GM18498 (cell line): Measurements from ENCODE around the gene MPV17L2.
"Not testable (repeated sequence)": the region's sequence is repeated elsewhere in the genome, so short reads cannot be mapped to it uniquely, and the experiment has no call there.

Experiments used
- ATAC-seq: cut with Tn5 transposase; IDR thresholded peaks from one replicate; pipeline ENCODE4 v1.9.1; 2021; ENCODE audit warnings: mild to moderate bottlenecking, moderate library complexity; ENCODE audit not compliant: unreplicated experiment

Gene MPV17L2

GRCh38 chr19:18185538-18185937, 7.5 kb upstream of the MPV17L2 start:
- ATAC-seq: no peak

- no peak for ATAC-seq
Observed at GRCh38 chr19:18190278-18190677, 2.7 kb upstream of the MPV17L2 start.

DNA sequence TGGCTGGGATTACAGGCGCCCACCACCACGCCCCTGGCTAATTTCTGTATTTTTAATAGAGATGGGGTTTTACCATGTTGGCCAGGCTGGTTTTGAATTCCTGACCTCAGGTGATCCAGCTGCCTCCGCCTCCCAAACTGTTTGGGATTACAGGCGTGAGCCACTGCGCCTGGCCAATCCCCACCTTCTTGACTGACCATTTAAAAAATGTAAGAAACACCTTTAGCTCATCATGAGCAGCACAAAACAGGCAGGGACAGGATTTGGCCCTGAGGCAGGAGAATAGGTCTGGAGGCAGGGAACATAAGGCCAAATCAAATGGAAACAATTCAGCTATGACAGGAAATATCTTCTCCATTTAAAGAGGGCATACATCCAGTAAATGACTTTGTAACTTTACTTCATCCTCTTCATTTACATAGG, 1.4 kb upstream of the MPV17L2 start:
- no peak for ATAC-seq

DNA sequence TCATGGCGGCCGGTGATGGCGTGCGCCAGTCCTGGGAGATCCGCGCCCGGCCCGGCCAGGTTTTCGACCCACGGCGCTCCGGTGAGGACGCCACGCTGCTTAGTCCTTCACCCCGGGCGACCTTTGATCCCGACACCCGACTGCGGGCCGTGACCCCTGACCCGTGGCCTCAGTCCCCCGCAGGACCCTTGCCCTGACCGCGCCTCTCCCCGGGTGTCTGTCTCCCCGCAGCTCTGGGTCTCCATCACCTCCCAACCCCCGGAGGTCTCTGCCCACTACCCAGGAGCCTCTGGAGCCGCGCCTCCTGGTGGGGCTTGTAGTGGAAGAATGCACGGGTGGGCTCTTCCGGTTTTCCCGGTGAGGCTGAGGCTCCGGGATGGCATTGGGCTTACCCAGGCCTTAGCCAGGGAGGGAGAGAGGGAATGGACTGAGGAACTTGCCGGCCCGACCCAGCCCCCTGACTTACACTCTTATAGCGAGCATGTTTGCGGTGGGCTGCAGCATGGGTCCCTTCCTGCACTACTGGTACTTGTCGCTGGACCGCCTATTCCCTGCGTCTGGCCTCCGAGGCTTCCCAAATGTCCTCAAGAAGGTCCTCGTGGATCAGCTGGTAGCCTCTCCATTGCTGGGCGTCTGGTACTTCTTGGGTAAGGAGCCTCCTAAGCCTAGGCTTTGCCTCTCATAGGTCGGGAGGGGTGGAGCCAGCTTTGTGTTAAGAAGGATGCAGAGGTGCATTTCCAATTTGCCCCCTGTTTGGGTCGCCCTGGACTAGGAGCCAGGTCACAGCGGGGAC, 566 bp downstream of the MPV17L2 start:
- ATAC-seq: peak; percentile 1

DNA sequence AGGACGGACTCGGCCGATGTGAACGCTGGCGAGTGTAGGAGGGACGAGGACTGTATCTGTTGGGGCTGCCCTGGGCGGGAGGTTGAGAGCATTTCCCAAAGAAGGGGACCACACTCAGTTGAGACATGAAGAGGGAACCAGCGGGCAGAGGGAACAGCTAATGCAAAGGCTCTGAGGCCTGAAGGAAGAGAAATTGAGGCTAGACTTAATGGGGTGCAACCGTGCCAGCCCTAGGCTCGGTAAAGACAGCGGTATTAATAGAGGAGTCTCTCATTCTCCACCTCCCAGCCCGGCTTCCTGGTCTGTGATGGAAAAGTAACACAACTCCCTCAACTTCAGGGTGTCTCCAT, 1.1 kb downstream of the MPV17L2 start:
- no peak for ATAC-seq

GRCh38 chr19:18194554-18195238, 1.7 kb downstream of the MPV17L2 start:
- ATAC-seq: no peak

DNA sequence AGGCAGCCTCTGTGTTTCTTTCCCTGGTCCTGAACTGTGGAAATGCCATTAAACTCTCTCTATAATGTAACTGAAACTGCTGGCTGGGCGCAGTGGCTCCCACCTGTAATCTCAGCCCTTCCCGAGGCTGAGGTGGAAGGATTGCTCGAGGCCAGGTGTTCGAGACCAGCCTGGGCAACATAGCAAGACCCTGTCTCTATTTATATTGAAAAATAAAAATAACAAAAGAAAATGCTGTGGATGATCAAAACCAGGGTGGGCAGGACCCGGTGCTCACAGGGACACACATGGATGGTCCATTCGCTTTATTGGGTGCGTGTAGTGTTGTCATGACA, 3.5 kb downstream of the MPV17L2 start:
- no peak for ATAC-seq

DNA sequence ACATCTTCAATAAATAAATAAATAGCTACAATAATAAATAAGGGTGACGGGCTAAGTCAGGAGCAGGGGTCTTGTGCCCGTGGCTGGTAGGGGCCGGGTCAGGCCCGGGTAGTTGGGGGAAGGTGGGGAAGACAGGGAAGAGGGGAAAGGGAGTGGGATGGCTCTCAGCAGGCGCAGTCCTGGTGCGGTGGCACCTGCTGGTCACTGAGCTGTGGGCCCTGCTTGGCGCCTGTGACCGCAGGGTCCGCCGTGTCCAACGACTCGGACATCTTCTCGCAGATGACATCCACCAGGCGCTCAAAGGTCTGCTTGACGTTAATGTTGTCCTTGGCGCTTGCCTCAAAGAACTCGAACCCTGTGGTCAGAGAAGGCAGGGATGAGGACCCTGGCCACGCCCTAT, 4.3 kb downstream of the MPV17L2 start:
- ATAC-seq: no peak

GRCh38 chr19:18197941-18198340, 4.9 kb downstream of the MPV17L2 start:
- no peak for ATAC-seq

DNA sequence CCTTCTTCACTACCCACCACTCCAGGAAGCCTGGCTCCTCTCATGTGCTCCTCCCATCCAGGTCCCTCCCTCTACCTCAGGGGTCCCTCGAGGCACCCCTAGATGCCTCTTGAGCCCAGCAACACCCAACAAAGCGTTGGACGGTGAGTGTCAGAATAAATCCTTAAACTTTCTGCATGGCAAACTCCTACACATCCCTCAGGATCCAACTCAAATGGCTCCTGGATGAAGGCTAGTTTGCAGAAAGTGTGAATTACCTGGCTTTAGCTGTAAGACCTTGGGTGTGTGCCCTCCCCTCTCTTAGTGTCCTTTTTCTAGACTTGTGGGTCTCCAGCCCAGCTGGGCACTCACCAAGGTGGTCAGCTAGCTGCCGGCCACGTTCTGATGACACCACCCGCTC, 5.4 kb downstream of the MPV17L2 start:
- no peak for ATAC-seq

DNA sequence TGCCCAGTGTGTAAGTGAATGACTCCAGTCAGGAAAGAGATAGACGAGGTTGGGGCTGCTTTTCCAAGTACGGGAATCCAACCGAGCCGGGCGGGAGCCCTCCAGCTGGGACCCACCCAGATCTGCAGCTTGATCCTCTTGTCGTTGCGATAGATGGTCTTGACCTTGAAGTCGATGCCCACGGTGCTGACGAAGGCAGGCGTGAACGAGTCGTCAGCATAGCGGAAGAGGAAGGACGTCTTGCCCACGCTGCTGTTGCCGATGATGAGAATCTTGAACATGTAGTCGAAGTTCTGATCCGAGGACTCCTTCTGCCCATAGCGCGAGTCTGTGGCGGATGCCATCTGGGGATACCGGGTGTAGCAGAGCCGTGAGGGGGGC, 9.4 kb downstream of the MPV17L2 start:
- ATAC-seq: no peak

GRCh38 chr19:18202778-18203407, 9.9 kb downstream of the MPV17L2 start:
- ATAC-seq: no peak

DNA sequence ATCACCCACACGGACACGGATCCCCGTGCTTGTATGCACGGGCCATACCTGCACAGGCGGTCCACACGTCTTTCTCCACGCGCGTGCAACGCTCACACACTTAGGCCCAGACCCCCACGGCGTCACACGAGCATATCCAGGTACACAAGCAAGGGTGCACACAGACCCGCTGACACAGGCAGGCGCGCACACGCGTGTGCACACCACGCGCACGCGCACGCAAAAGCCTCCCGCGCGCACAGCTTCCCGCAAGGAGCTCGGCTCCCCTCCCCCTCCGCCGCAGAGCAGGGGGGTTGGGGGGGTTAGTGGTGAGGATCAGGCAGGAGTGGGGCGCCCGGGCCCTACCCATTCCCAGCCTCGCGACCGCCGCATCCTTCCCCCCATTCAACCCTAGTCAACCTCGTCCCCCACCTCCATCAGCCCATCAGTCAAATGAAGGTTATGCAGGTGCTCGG, 10.4 kb downstream of the MPV17L2 start:
- ATAC-seq: no peak

DNA sequence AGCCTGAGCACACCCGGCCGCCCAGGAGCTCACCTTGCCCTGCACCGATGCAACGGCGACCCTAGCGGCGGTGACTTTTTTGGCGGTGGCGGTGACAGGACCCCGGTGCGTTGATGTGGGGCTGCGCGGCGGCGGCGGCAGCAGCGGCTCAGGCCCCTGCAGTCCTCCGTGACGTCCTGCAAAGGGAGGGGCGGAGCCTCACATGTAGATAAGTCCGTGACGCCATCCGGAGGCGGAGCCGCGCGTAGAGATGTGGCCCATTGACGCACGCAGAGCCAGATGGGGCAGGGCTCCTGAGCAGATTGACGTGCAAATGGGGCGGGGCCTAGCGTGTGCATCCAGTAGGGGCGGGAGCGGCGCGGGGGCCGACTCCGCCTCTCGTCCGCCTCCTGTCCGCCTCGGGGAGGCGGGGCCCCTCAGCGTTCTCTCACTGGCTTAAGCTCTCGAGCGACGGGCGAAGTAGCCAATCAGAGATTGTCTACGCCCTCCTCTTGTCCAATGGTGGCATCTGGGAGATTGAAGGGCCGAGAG, 10.9 kb downstream of the MPV17L2 start, which contains the start of gene RAB3A:
Gene RAB3A, minus strand, starts transcription at position 180 of the 531 bp plus-strand sequence. CDS start 1,302 bp downstream, outside the sequence.
- ATAC-seq: peak; percentile 88

DNA sequence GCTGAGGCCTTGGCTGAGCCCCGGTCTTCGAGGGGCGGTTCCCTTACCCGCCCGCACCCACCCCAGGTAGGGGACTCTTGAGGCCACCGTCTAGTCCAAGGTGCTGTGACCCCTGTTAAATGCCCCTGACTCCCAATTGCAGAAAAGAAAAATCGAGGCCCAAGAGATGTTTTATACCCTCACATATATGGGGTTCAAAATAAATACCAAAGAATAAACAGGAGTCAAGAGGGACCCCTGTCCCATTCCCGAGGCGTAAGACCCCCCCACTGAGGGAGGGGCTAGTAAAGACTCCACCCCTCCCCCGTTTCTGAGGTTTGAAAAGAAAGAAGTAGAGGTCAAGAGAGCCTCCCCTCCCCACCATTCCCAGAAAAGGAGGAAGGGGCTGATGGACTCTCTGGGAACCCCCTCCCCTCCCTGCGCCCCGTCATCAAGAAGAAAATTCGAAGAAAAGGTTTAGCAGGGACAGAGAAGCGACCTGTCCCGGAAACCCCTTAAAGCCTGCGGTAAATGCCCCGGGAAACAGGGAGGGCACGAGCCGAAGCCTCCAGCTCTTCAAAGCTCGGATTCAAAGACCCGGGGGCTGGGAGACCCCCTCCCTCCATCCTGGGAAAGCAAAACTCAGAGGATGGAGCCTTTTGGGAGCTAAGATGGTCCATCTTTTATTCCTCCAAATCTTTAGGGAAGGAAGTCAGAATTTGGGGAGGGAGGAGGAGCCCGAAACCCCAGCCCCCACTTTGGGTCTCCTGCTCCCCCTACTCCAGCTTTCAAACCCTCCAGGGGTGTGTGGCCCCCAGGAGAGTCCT, 11.6 kb downstream of the MPV17L2 start:
- ATAC-seq: peak; percentile 15

GRCh38 chr19:18205200-18205892, 12.3 kb downstream of the MPV17L2 start:
- no peak for ATAC-seq

DNA sequence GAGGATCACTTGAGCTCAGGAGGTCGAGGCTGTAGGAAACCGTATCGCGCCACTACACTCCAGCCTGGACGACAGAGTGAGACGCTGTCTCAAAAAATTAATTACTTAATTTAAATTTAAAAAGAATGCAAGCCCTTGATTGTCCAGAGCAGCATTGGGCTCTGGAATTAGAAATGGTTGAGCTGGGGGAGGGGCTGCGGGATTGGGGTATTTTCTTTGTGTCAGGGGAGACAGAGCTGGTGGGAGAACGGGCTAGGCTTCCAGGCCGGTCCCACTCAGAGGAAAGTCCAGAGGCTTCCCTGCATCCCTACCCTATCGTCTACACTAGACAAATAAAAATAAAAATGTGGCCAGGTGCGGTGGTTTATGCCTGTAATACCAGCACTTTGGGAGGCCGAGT, 13.0 kb downstream of the MPV17L2 start:
- ATAC-seq: no peak

DNA sequence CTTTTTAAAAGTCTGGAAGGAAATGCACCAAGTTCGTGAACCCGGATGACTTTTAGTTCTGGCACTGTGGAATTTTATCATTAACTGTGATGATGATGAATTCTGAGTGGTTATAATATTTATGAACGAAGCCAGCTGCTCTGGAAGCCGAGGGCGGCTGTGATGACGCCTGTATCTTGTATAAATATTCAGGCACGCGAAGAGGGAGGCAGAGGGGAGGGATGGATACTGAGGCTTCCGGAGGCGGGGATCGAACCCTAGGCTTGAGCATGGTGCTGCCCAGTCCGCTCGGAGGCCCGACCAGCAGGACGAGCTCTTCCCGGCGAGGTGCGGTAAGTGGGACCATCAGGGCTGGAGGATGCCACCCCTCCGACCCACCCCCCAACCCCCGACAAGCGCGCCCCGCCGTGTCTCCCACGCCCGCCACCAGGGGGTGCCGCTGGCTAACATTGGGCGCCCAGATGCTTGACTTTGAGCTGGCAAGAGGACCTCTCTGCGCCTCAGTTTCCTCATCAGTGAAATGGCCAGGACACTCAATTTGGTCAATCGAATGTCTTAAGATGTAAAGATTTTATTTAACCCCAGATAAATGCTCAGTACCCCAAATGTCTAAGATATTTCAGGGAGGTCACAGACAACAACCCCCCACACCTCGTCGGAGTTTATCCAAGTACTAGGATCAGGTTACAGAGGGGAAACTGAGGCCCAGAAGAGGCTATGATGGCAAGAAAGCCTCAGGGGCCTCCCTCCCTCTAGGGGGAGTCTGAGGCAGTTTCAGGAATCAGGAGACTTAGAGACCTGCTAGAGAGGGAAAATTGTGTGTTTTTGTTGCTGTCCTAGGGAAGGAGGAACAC, 15.3 kb downstream of the MPV17L2 start:
- ATAC-seq: no peak

- ATAC-seq: not testable (repeated sequence)
Observed at GRCh38 chr19:18209912-18210311, 16.9 kb downstream of the MPV17L2 start.
